ENCODE data around the gene S100A14. TPM values are rescaled to one million over a fixed set of nuclear protein-coding genes. Genes with fewer than 3 reads are reported as not detected.
A peak's percentile ranks its signal among the peaks of the same experiment; 100 is the strongest.

Gene S100A14
- total and polyA plus RNA-seq, 9 of the 15 experiments (the other 6 are each of a cell fraction or from before 2014, with no cell fraction given): 0.10 to 0.64 (median 0.24) TPM; not detected in 3

DNA sequence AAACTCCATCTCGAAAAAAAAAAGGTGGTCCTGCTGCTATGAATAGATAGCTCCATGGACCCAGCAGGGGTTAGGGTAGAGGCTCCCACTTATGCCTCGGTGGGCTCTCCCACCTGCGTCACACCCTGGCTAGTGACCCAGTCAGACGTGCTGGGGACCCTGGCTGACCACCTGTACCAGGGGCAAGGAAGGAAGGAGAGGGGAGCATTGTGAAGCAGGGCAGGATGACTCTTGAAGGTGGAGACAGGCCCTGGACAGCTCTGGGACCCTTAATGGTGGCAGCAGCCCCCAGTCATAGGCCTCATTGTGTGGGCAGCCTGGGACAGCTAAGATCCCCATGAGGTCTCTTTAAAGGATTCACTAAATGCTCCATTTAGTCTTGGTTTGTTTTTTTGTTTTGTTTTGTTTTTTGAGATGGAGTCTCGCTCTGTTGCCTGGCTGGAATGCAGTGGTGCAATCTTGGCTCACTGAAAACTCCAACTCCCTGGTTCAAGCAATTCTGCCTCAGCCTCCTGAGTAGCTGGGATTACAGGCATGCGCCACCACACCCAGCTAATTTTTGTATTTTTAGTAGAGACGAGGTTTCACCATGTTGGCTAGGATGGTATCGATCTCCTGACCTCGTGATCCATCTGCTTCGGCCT lies 32.0 kb upstream of the S100A14 start:
- Histone ChIP-seq H3K9ac (ENCODE audit: insufficient read depth in 1 of 2, low read depth in 2 of 2, low read length in 2 of 2) (peak overlapping the region in 1 of 2 experiments; percentile 32; a peak in 2 of 4 replicates), H3K4me1 (replicated peaks in 1 of 2; ENCODE audit: control insufficient read depth in 2 of 2, insufficient read depth in 2 of 2, low read length in 2 of 2) (peaks cover 14% of the 10 kb centered on the region in 2 experiments), H3K36me3 (ENCODE audit: control insufficient read depth, insufficient read depth, low read length) (peaks cover 41% of the 10 kb centered on the region), H3K27ac (ENCODE audit: extremely low read depth, low read depth, low read length) (no peak overlapping the region), H4K20me1 (replicated peaks; ENCODE audit: control insufficient read depth, insufficient read depth, low read length) (no peaks in the 10 kb centered on the region), H2AFZ (ENCODE audit: low read depth, low read length) (no peak overlapping the region), H3K27me3 (ENCODE audit: control insufficient read depth in 2 of 2, insufficient read depth in 2 of 2, low read length in 2 of 2) (no peaks in the 10 kb centered on the region), H3K79me2 (ENCODE audit: control insufficient read depth, insufficient read depth, low read length) (no peaks in the 10 kb centered on the region), H3K9me3 (replicated peaks; ENCODE audit: control insufficient read depth, insufficient read depth, low read depth, low read length) (no peaks in the 10 kb centered on the region), H3K4me3 (no peak overlapping the region), H3K9me1 (ENCODE audit: control insufficient read depth, insufficient read depth, low read length) (no peaks in the 10 kb centered on the region), H3K4me2 (ENCODE audit: insufficient read depth, low read length) (no peak overlapping the region)
- ChIA-PET CTCF (ENCODE audit: low intra/inter-chr PET ratio) (no interaction called here), POLR2A (interaction anchor here (0.9 to 14.7 kb wide), 7 partner anchors 8 to 42 kb away, joined by 3 to 205 read pairs (median 8); partner anchors contain the start of genes CHTOP, S100A1, S100A13 and SNAPIN)
- DNase-seq (ENCODE audit: extremely low read depth in 1 of 4, low spot score in 3 of 4) (no peak), FAIRE-seq (peak; percentile 15), ATAC-seq (peak; percentile 10)
- WGBS (ENCODE audit: insufficient coverage, low coverage, missing lambda C conversion rate): 75% methylated on average over 10 of the region's 10 CpGs
- BruUV-seq (replicated peaks): no TSS peak
- intact Hi-C loops (cut with micrococcal nuclease) (no loop called here), in situ Hi-C loops (cut with MboI) (no loop called here)
- TF ChIP-seq ZFP30 (CRISPR knock-in tag; IDR thresholded peaks at IDR 0.05; ENCODE audit: borderline replicate concordance) (no peak), TRIM28 (IDR thresholded peaks at IDR 0.05) (no peak), ZKSCAN1 (IDR thresholded peaks at IDR 0.05; ENCODE audit: low read depth, low read length) (no peak), CC2D1A (IDR thresholded peaks at IDR 0.05) (no peak), SRSF7 (optimal IDR thresholded peaks at IDR 0.05; ENCODE audit: low read depth, low read length) (no peak), ZNF586 (CRISPR knock-in tag; conservative IDR thresholded peaks at IDR 0.05) (0 out of 2 replicates have a peak, but pooled peaks have one; percentile 16), ZNF445 (CRISPR knock-in tag; IDR thresholded peaks at IDR 0.05; ENCODE audit: low read depth) (no peak), CREB1 (IDR thresholded peaks at IDR 0.05) (no peak), CREB1 (CRISPR knock-in tag; IDR thresholded peaks at IDR 0.05) (no peak), SOX6 (IDR thresholded peaks at IDR 0.05) (no peak), CTBP1 (IDR thresholded peaks at IDR 0.05; ENCODE audit: borderline replicate concordance) (no peak), BRF1 (IDR thresholded peaks at IDR 0.05; ENCODE audit: borderline replicate concordance, extremely low read depth, insufficient read length) (no peak), SREBF1 (IDR thresholded peaks at IDR 0.05; ENCODE audit: borderline replicate concordance, low read depth, low read length) (no peak), SNIP1 (IDR thresholded peaks at IDR 0.05; ENCODE audit: low read depth) (no peak), SP1 (CRISPR knock-in tag; IDR thresholded peaks at IDR 0.05) (no peak), DDX20 (tag; IDR thresholded peaks at IDR 0.05; ENCODE audit: low read depth) (no peak), POLR2AphosphoS2 (IDR thresholded peaks at IDR 0.05; ENCODE audit: low read length) (0 out of 2 replicates have a peak, but pooled peaks have one; percentile 68), RUNX1 (IDR thresholded peaks at IDR 0.05; ENCODE audit: low read depth) (no peak), NR1H2 (CRISPR knock-in tag; IDR thresholded peaks at IDR 0.05) (no peak)
- TF ChIP-seq, protein P1, sequence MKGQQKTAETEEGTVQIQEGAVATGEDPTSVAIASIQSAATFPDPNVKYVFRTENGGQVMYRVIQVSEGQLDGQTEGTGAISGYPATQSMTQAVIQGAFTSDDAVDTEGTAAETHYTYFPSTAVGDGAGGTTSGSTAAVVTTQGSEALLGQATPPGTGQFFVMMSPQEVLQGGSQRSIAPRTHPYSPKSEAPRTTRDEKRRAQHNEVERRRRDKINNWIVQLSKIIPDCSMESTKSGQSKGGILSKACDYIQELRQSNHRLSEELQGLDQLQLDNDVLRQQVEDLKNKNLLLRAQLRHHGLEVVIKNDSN (CRISPR knock-in tag; IDR thresholded peaks at IDR 0.05): no peak
- TF ChIP-seq, protein P2, sequence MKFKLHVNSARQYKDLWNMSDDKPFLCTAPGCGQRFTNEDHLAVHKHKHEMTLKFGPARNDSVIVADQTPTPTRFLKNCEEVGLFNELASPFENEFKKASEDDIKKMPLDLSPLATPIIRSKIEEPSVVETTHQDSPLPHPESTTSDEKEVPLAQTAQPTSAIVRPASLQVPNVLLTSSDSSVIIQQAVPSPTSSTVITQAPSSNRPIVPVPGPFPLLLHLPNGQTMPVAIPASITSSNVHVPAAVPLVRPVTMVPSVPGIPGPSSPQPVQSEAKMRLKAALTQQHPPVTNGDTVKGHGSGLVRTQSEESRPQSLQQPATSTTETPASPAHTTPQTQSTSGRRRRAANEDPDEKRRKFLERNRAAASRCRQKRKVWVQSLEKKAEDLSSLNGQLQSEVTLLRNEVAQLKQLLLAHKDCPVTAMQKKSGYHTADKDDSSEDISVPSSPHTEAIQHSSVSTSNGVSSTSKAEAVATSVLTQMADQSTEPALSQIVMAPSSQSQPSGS (CRISPR knock-in tag; IDR thresholded peaks at IDR 0.05): no peak

All from K562 (cell line).